ENCODE data around the gene GOLGA6L22.
"Not testable (repeated sequence)": the region's sequence is repeated elsewhere in the genome, so short reads cannot be mapped to it uniquely, and the experiment has no call there.

GOLGA6L22 gene

GRCh38 chr15:22458603-22459002 is at the start of gene GOLGA6L22:
TSS of gene GOLGA6L22 (plus strand) at chr15:22458903. CDS start at chr15:22458994, 91 bp downstream.
- in situ Hi-C loops (cut with MboI; ENCODE audit: low sequenced_read_pairs) = not testable (repeated sequence)

GRCh38 chr15:22417288-22417687 is 41.4 kb upstream of the GOLGA6L22 start:
- in situ Hi-C loops (cut with MboI; ENCODE audit: low sequenced_read_pairs) = not testable (repeated sequence)

GRCh38 chr15:22417795-22418194 is 40.9 kb upstream of the GOLGA6L22 start:
- in situ Hi-C loops (cut with MboI; ENCODE audit: low sequenced_read_pairs) = not testable (repeated sequence)

- in situ Hi-C loops (cut with MboI; ENCODE audit: low sequenced_read_pairs) = not testable (repeated sequence)
Observed at GRCh38 chr15:22418212-22418611, 40.5 kb upstream of the GOLGA6L22 start.

GRCh38 chr15:22418666-22419065 is 40.0 kb upstream of the GOLGA6L22 start:
- in situ Hi-C loops (cut with MboI; ENCODE audit: low sequenced_read_pairs) = not testable (repeated sequence)

GRCh38 chr15:22420340-22420739 is 38.4 kb upstream of the GOLGA6L22 start:
- in situ Hi-C loops (cut with MboI; ENCODE audit: low sequenced_read_pairs) = not testable (repeated sequence)

- in situ Hi-C loops (cut with MboI; ENCODE audit: low sequenced_read_pairs) = not testable (repeated sequence)
Observed at GRCh38 chr15:22429426-22429825, 29.3 kb upstream of the GOLGA6L22 start.

- in situ Hi-C loops (cut with MboI; ENCODE audit: low sequenced_read_pairs) = not testable (repeated sequence)
Observed at GRCh38 chr15:22431687-22432086, 27.0 kb upstream of the GOLGA6L22 start.

- in situ Hi-C loops (cut with MboI; ENCODE audit: low sequenced_read_pairs) = not testable (repeated sequence)
Observed at GRCh38 chr15:22494490-22495113, 35.9 kb downstream of the GOLGA6L22 start.

GRCh38 chr15:22497200-22497599 is 38.5 kb downstream of the GOLGA6L22 start:
- in situ Hi-C loops (cut with MboI; ENCODE audit: low sequenced_read_pairs) = not testable (repeated sequence)

- in situ Hi-C loops (cut with MboI; ENCODE audit: low sequenced_read_pairs) = not testable (repeated sequence)
Observed at GRCh38 chr15:22498220-22498925, 39.7 kb downstream of the GOLGA6L22 start.

- in situ Hi-C loops (cut with MboI; ENCODE audit: low sequenced_read_pairs) = not testable (repeated sequence)
Observed at GRCh38 chr15:22502272-22502671, 43.6 kb downstream of the GOLGA6L22 start.

GRCh38 chr15:22506959-22507358 is 48.3 kb downstream of the GOLGA6L22 start:
- in situ Hi-C loops (cut with MboI; ENCODE audit: low sequenced_read_pairs) = not testable (repeated sequence)

- in situ Hi-C loops (cut with MboI; ENCODE audit: low sequenced_read_pairs) = not testable (repeated sequence)
Observed at GRCh38 chr15:22516140-22516539, 57.4 kb downstream of the GOLGA6L22 start.

Measured in HL-60/S4 treated with retinoic acid at 250 ng/mL for 4 days and 3 days (cell line).